Measurements from ENCODE around the gene SEPTIN11. TPM values are rescaled to one million over a fixed set of nuclear protein-coding genes. Genes with fewer than 3 reads are reported as not detected.

Gene SEPTIN11
- total RNA-seq (2014; rRNA removed; shearing (Covaris generic)): 134 and 158 TPM in 2 replicates
- polyA plus RNA-seq (2015; cell fraction: cytosol; rRNA removed): 163 and 199 TPM in 2 replicates
- 157 and 172 TPM in 2 replicates for polyA plus RNA-seq (2015; cell fraction: nucleus; rRNA removed)

- DNase-seq (ENCODE audit: low read depth): peak; percentile 89
Measured at GRCh38 chr4:76949276-76950051, at the start of gene SEPTIN11. SEPTIN11 (plus strand) TSS chr4:76949752; CDS start chr4:76949904, 152 bp downstream.

GRCh38 chr4:76902233-76902890 is 47.2 kb upstream of the SEPTIN11 start:
- DNase-seq (ENCODE audit: low read depth): no peak

GRCh38 chr4:76904646-76905190 is 44.8 kb upstream of the SEPTIN11 start:
- no peak for DNase-seq (ENCODE audit: low read depth)

- DNase-seq (ENCODE audit: low read depth): no peak
Measured at GRCh38 chr4:76905521-76905920, 44.0 kb upstream of the SEPTIN11 start.

GRCh38 chr4:76909711-76910110 is 39.8 kb upstream of the SEPTIN11 start:
- DNase-seq (ENCODE audit: low read depth): no peak

GRCh38 chr4:76920715-76921114 is 28.8 kb upstream of the SEPTIN11 start:
- no peak for DNase-seq (ENCODE audit: low read depth)

GRCh38 chr4:76923619-76924357 is 25.8 kb upstream of the SEPTIN11 start:
- DNase-seq (ENCODE audit: low read depth): peak; percentile 56

GRCh38 chr4:76926841-76927240 is 22.7 kb upstream of the SEPTIN11 start:
- DNase-seq (ENCODE audit: low read depth): no peak

GRCh38 chr4:76930685-76931084 is 18.9 kb upstream of the SEPTIN11 start:
- DNase-seq (ENCODE audit: low read depth): no peak

GRCh38 chr4:76931087-76931486 is 18.5 kb upstream of the SEPTIN11 start:
- peak; percentile 64 for DNase-seq (ENCODE audit: low read depth)

GRCh38 chr4:76931576-76932276 is 17.8 kb upstream of the SEPTIN11 start:
- no peak for DNase-seq (ENCODE audit: low read depth)

GRCh38 chr4:76939184-76939583 is 10.4 kb upstream of the SEPTIN11 start:
- no peak for DNase-seq (ENCODE audit: low read depth)

- peak; percentile 69 for DNase-seq (ENCODE audit: low read depth)
Measured at GRCh38 chr4:76943129-76943620, 6.4 kb upstream of the SEPTIN11 start.

GRCh38 chr4:76943790-76944189 is 5.8 kb upstream of the SEPTIN11 start:
- peak; percentile 12 for DNase-seq (ENCODE audit: low read depth)

GRCh38 chr4:76947369-76947768 is 2.2 kb upstream of the SEPTIN11 start:
- DNase-seq (ENCODE audit: low read depth): no peak

- peak; percentile 61 for DNase-seq (ENCODE audit: low read depth)
Measured at GRCh38 chr4:76948443-76949275, 893 bp upstream of the SEPTIN11 start.

GRCh38 chr4:76950052-76950955 is 752 bp downstream of the SEPTIN11 start:
- DNase-seq (ENCODE audit: low read depth): peak; percentile 52

- no peak for DNase-seq (ENCODE audit: low read depth)
Measured at GRCh38 chr4:76950956-76951671, 1.6 kb downstream of the SEPTIN11 start.
